Nephron (organoid): ENCODE data around the gene BAZ1A.

ENCODE experiments used
- H3K27ac Mint-ChIP-seq, 3 experiments: 2 replicates each; pipeline ENCODE4 v1.8.0; 2020; ENCODE audit warnings: mixed read lengths in 3 of 3, mild to moderate bottlenecking in 2 of 3, moderate library complexity in 1 of 3
- H3K27me3 Mint-ChIP-seq: 2 replicates; pipeline ENCODE4 v1.8.0; 2021; ENCODE audit warnings: low read depth, mild to moderate bottlenecking, moderate library complexity, mixed read lengths
- H3K36me3 Mint-ChIP-seq: 2 replicates; pipeline ENCODE4 v1.8.0; 2020; ENCODE audit warnings: low read depth, mixed read lengths
- H3K4me1 Mint-ChIP-seq: 2 replicates; pipeline ENCODE4 v1.8.0; 2020; ENCODE audit warnings: mixed read lengths
- H3K4me3 Mint-ChIP-seq, 3 experiments: 2 replicates each; pipeline ENCODE4 v1.8.0; 2020; ENCODE audit warnings: mild to moderate bottlenecking in 3 of 3, mixed read lengths in 3 of 3, moderate library complexity in 2 of 3
- H3K9me3 Mint-ChIP-seq: 2 replicates; pipeline ENCODE4 v1.8.0; 2020; ENCODE audit warnings: mixed read lengths
- CTCF ChIP-seq, 3 experiments: fragments of 200-600 bp; sonication (generic); IDR thresholded peaks; one replicate each; pipeline ENCODE4 v1.5.0; 2021; ENCODE audit warnings: antibody characterized with exemption in 3 of 3; ENCODE audit not compliant: unreplicated experiment in 3 of 3

BAZ1A gene

DNA sequence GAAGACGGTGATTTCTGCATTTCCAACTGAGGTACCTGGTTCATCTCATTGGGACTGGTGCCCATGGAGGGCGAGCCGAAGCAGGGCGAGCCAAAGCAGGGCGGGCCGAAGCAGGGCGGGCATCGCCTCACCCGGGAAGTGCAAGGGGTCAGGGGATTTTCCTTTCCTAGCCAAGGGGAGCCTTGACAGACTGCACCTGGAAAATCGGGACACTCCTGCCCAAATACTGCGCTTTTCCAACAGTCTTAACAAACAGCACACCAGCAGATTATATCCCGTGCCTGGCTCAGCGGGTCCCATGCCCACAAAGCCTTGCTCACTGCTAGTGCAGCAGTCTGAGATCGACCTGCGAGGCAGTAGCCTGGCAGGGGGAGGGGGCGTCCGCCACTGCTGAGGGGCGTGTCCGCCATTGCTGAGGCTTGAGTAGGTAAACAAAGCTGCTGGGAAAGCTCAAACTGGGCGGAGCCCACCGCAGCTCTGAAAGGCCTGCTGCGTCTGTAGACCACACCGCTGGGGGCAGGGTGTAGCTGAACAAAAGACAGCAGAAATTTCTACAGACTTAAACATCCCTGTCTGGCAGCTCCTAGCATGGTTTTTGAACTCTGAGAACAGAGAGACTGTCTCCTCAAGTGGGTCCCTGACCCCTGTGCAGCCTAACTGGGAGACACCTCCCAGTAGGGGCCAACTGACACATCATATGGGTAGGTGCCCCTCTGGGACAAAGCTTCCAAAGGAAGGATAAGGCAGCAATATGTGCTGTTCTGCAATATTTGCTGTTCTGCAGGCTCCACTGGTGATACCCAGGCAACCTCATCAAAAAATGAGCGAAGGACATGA lies 77.2 kb downstream of the BAZ1A start:
- H3K36me3 Mint-ChIP-seq = peaks cover 70% of the 10 kb centered on the region
- no peak overlapping the region for H3K4me3 Mint-ChIP-seq
- H3K4me1 Mint-ChIP-seq = peaks cover 4% of the 10 kb centered on the region
- TF ChIP-seq CTCF (IDR thresholded peaks at IDR 0.05; ENCODE audit: unreplicated experiment in 3 of 3) = no peak
- no peaks in the 10 kb centered on the region for H3K27me3 Mint-ChIP-seq
- H3K27ac Mint-ChIP-seq = no peak overlapping the region
- H3K9me3 Mint-ChIP-seq = peaks cover 2% of the 10 kb centered on the region

GRCh38 chr14:34796902-34797301 lies 78.3 kb downstream of the BAZ1A start:
- no peak overlapping the region for H3K4me3 Mint-ChIP-seq
- peaks cover 4% of the 10 kb centered on the region for H3K4me1 Mint-ChIP-seq

DNA sequence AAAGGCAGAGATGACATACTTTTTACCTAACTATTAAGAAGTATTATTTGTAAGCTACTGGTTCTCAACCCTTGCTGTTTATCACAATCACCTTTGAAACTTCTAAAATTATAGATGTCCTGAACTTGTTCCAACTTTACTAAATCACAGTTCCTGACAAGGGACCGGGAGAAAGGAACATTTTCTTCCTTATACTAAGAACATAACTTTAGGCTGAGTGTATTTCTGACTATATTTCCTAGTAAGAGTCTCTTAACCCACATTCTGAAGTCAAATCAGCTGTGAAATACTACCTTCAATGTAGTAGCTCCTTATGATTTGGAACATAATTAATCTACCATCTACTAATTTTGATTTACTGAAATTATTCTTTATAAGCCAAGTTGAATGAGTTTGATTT lies 80.2 kb downstream of the BAZ1A start:
- TF ChIP-seq CTCF (IDR thresholded peaks at IDR 0.05; ENCODE audit: unreplicated experiment in 3 of 3) = no peak
- Mint-ChIP-seq H3K27me3 (no peaks in the 10 kb centered on the region), H3K9me3 (no peaks in the 10 kb centered on the region), H3K36me3 (peaks cover 56% of the 10 kb centered on the region), H3K4me1 (peaks cover 4% of the 10 kb centered on the region), H3K4me3 (no peak overlapping the region), H3K27ac (no peak overlapping the region)

More at GRCh38 chr14:34796902-34797301, 78.3 kb downstream of the BAZ1A start:
- no peak for TF ChIP-seq CTCF (IDR thresholded peaks at IDR 0.05; ENCODE audit: unreplicated experiment in 3 of 3)
- Mint-ChIP-seq H3K27ac (peak overlapping the region in 1 of 3 experiments; percentile 26), H3K27me3 (no peaks in the 10 kb centered on the region), H3K9me3 (peaks cover 2% of the 10 kb centered on the region), H3K36me3 (peaks cover 62% of the 10 kb centered on the region)

GRCh38 chr14:34794217-34794616 lies 80.9 kb downstream of the BAZ1A start:
- peaks cover 4% of the 10 kb centered on the region for H3K4me1 Mint-ChIP-seq
- H3K36me3 Mint-ChIP-seq = peaks cover 54% of the 10 kb centered on the region
- no peak for TF ChIP-seq CTCF (IDR thresholded peaks at IDR 0.05; ENCODE audit: unreplicated experiment in 3 of 3)
- H3K9me3 Mint-ChIP-seq = no peaks in the 10 kb centered on the region
- H3K27ac Mint-ChIP-seq = no peak overlapping the region
- H3K4me3 Mint-ChIP-seq = no peak overlapping the region
- H3K27me3 Mint-ChIP-seq = no peaks in the 10 kb centered on the region

DNA sequence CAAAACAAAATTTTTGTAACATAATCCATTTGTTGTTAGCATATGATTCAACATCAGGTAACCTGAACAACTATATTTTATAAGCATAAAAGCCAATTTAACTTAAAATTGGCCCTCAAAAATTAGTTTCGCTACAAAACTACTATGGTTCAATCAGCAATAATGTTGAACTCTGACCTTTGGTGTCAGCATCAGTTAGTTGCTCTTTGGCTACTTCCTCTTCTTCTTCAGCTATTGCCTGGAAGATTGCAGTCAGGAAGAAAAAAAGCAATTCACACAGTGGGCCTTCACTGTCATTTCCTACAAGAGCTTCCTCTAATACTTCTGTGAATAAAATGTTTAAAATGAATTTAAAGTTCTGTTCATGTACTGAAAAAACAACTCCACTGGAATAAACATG lies 82.6 kb downstream of the BAZ1A start:
- Mint-ChIP-seq H3K4me1 (peaks cover 4% of the 10 kb centered on the region), H3K27ac (no peak overlapping the region), H3K36me3 (peaks cover 42% of the 10 kb centered on the region), H3K27me3 (no peaks in the 10 kb centered on the region), H3K9me3 (no peaks in the 10 kb centered on the region), H3K4me3 (no peak overlapping the region)
- TF ChIP-seq CTCF (IDR thresholded peaks at IDR 0.05; ENCODE audit: unreplicated experiment in 3 of 3) = no peak
